ENCODE results near the gene ACBD6. TPM values are rescaled to one million over a fixed set of nuclear protein-coding genes. Genes with fewer than 3 reads are reported as not detected.
"Not testable (repeated sequence)": the region's sequence is repeated elsewhere in the genome, so short reads cannot be mapped to it uniquely, and the experiment has no call there.

ACBD6 gene
- total RNA-seq, result 10 to 100 TPM; 44.0 to 53.5 TPM

GRCh38 chr1:180502361-180503279 lies at the start of gene ACBD6:
ACBD6 (minus strand) TSS chr1:180502577; CDS start chr1:180502266, 311 bp downstream.
- Histone ChIP-seq H3K36me3 (no peaks in the 10 kb centered on the region), H3K4me1 (ENCODE audit: control insufficient read depth in 1 of 2, low read depth in 2 of 2) (peaks cover 4 to 35% of the 10 kb centered on the region in 2 donors), H3K27ac (peak within 1 kb of the TSS; percentile 84), H3K4me3 (peak within 1 kb of the TSS; percentile 92), H3K9me3 (no peaks in the 10 kb centered on the region), H3K27me3 (replicated peaks; ENCODE audit: insufficient read depth) (no peaks in the 10 kb centered on the region)
- peak; percentile 33 for DNase-seq (ENCODE audit: low spot score)
- peak; percentile 90 for ATAC-seq (ENCODE audit: insufficient number of reproducible peaks, low FRiP score, low read depth)
- TF ChIP-seq CTCF (IDR thresholded peaks at IDR 0.05), result peak; percentile 15

- Histone ChIP-seq H3K36me3 (no peaks in the 10 kb centered on the region), H3K9me3 (no peaks in the 10 kb centered on the region)
These were observed 49.6 kb upstream of the ACBD6 start for GRCh38 chr1:180551997-180552396.

GRCh38 chr1:180550241-180550640 lies 47.9 kb upstream of the ACBD6 start:
- DNase-seq (ENCODE audit: low spot score), result no peak

More at GRCh38 chr1:180551997-180552396, 49.6 kb upstream of the ACBD6 start:
- TF ChIP-seq CTCF (IDR thresholded peaks at IDR 0.05), result no peak
- Histone ChIP-seq H3K27ac (no peak overlapping the region), H3K4me1 (ENCODE audit: control insufficient read depth in 1 of 2, low read depth in 2 of 2) (no peaks in the 10 kb centered on the region), H3K27me3 (replicated peaks; ENCODE audit: insufficient read depth) (no peaks in the 10 kb centered on the region), H3K4me3 (no peak overlapping the region)
- ATAC-seq (ENCODE audit: insufficient number of reproducible peaks, low FRiP score, low read depth) (no peak), DNase-seq (ENCODE audit: low spot score) (no peak)

GRCh38 chr1:180549770-180550169 lies 47.4 kb upstream of the ACBD6 start:
- not testable (repeated sequence) for DNase-seq (ENCODE audit: low spot score); H3K36me3 ChIP-seq; H3K4me3 ChIP-seq; H3K9me3 ChIP-seq; H3K27ac ChIP-seq; H3K27me3 ChIP-seq (replicated peaks; ENCODE audit: insufficient read depth); ATAC-seq (ENCODE audit: insufficient number of reproducible peaks, low FRiP score, low read depth); H3K4me1 ChIP-seq (ENCODE audit: control insufficient read depth in 1 of 2, low read depth in 2 of 2)

More at GRCh38 chr1:180550241-180550640, 47.9 kb upstream of the ACBD6 start:
- H3K27me3 ChIP-seq (replicated peaks; ENCODE audit: insufficient read depth), result no peaks in the 10 kb centered on the region
- no peak for TF ChIP-seq CTCF (IDR thresholded peaks at IDR 0.05)
- no peaks in the 10 kb centered on the region for H3K4me1 ChIP-seq (ENCODE audit: control insufficient read depth in 1 of 2, low read depth in 2 of 2)
- no peak for ATAC-seq (ENCODE audit: insufficient number of reproducible peaks, low FRiP score, low read depth)
- no peak overlapping the region for H3K27ac ChIP-seq
- H3K4me3 ChIP-seq, result no peak overlapping the region
- no peaks in the 10 kb centered on the region for H3K9me3 ChIP-seq
- H3K36me3 ChIP-seq, result no peaks in the 10 kb centered on the region

GRCh38 chr1:180548686-180549317 lies 46.4 kb upstream of the ACBD6 start:
- no peak for ATAC-seq (ENCODE audit: insufficient number of reproducible peaks, low FRiP score, low read depth)
- no peak for TF ChIP-seq CTCF (IDR thresholded peaks at IDR 0.05)

More at GRCh38 chr1:180548686-180549317, 46.4 kb upstream of the ACBD6 start:
- no peak for DNase-seq (ENCODE audit: low spot score)
- Histone ChIP-seq H3K4me3 (no peak overlapping the region), H3K4me1 (ENCODE audit: control insufficient read depth in 1 of 2, low read depth in 2 of 2) (peaks cover 0 to 10% of the 10 kb centered on the region in 2 donors), H3K27me3 (replicated peaks; ENCODE audit: insufficient read depth) (no peaks in the 10 kb centered on the region), H3K27ac (no peak overlapping the region), H3K9me3 (no peaks in the 10 kb centered on the region), H3K36me3 (no peaks in the 10 kb centered on the region)
